ENCODE data around the gene CEP295NL.
A peak's percentile ranks its signal among the peaks of the same experiment; 100 is the strongest.

The CEP295NL gene

GRCh38 chr17:78862073-78863023 lies 40.7 kb downstream of the CEP295NL start:
- DNase-seq, result no peak

GRCh38 chr17:78861229-78861628 lies 41.8 kb downstream of the CEP295NL start:
- DNase-seq, result no peak

- DNase-seq, result no peak
Observed at GRCh38 chr17:78859051-78859450, 44.0 kb downstream of the CEP295NL start.

GRCh38 chr17:78857266-78857665 lies 45.7 kb downstream of the CEP295NL start:
- DNase-seq, result no peak

GRCh38 chr17:78855561-78856165 lies 47.3 kb downstream of the CEP295NL start:
- DNase-seq, result no peak

- DNase-seq, result no peak
Observed at GRCh38 chr17:78854508-78854907, 48.5 kb downstream of the CEP295NL start.

GRCh38 chr17:78853926-78854394 lies 49.0 kb downstream of the CEP295NL start:
- DNase-seq, result no peak

- no peak for DNase-seq
Observed at GRCh38 chr17:78852709-78853121, 50.3 kb downstream of the CEP295NL start.

- DNase-seq, result no peak
Observed at GRCh38 chr17:78849026-78849425, 54.0 kb downstream of the CEP295NL start.

- no peak for DNase-seq
Observed at GRCh38 chr17:78847052-78847451, 55.9 kb downstream of the CEP295NL start.

GRCh38 chr17:78844301-78845005 lies 58.5 kb downstream of the CEP295NL start:
- no peak for DNase-seq

- DNase-seq, result peak; percentile 60
Observed at GRCh38 chr17:78842881-78843565, 60.0 kb downstream of the CEP295NL start.

- peak; percentile 100 for DNase-seq
Observed at GRCh38 chr17:78840780-78841611, 62.0 kb downstream of the CEP295NL start, which contains the start of gene USP36. TSS of gene USP36 (minus strand) at chr17:78840814. CDS start at chr17:78836363, 4,451 bp downstream.
